ENCODE results near the gene ADAM8. TPM values are rescaled to one million over a fixed set of nuclear protein-coding genes. Genes with fewer than 3 reads are reported as not detected.

The ADAM8 gene
- total RNA-seq, 4 donors from 2014 or later, result 0.90 to 2.1 (median 1.2) TPM

DNA sequence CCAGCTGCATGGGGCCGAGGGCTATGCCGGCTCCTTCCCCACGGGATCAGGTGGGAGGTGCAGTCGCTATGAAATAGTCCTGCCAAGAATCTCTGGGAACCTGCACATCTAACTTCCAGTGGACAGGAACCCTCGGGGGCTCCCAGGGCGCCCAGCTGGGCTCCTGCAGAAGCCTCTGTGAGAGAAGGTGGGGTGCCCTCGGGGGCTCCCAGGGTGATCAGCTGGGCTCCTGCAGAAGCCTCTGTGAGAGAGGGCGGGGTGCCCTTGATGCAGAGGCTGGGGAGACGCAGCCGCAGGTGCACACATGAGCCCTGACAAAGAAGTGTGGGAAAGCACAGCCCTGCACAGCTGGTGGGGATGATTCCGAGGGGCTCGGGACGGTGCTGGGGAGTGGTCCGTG, 33.1 kb downstream of the ADAM8 start:
- no peak overlapping the region for H3K4me3 ChIP-seq
- H3K27ac ChIP-seq, result no peak overlapping the region
- H3K9me3 ChIP-seq, result no peaks in the 10 kb centered on the region
- intact Hi-C loops (cut with DNase I; ENCODE audit: low total_unique reads) (no loop called here), in situ Hi-C loops (cut with MboI; ENCODE audit: low sequenced_read_pairs in 4 of 4) (no loop called here)
- no peak for TF ChIP-seq POLR2A (IDR thresholded peaks at IDR 0.05)
- TF ChIP-seq, protein P1, sequence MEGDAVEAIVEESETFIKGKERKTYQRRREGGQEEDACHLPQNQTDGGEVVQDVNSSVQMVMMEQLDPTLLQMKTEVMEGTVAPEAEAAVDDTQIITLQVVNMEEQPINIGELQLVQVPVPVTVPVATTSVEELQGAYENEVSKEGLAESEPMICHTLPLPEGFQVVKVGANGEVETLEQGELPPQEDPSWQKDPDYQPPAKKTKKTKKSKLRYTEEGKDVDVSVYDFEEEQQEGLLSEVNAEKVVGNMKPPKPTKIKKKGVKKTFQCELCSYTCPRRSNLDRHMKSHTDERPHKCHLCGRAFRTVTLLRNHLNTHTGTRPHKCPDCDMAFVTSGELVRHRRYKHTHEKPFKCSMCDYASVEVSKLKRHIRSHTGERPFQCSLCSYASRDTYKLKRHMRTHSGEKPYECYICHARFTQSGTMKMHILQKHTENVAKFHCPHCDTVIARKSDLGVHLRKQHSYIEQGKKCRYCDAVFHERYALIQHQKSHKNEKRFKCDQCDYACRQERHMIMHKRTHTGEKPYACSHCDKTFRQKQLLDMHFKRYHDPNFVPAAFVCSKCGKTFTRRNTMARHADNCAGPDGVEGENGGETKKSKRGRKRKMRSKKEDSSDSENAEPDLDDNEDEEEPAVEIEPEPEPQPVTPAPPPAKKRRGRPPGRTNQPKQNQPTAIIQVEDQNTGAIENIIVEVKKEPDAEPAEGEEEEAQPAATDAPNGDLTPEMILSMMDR (IDR thresholded peaks at IDR 0.05 in 4 of 5, conservative IDR thresholded peaks at IDR 0.05 in 1 of 5), result no peak
- H3K36me3 ChIP-seq, result no peaks in the 10 kb centered on the region
- no peaks in the 10 kb centered on the region for H3K4me1 ChIP-seq
- peaks cover 36 to 66% (median 50%) of the 10 kb centered on the region in 3 donors for H3K27me3 ChIP-seq
- no peak for DNase-seq
- no peak for ATAC-seq

- Histone ChIP-seq H3K27me3 (peaks cover 44 to 74% (median 54%) of the 10 kb centered on the region in 3 donors), H3K9me3 (no peaks in the 10 kb centered on the region), H3K36me3 (no peaks in the 10 kb centered on the region), H3K27ac (no peak overlapping the region), H3K4me1 (no peaks in the 10 kb centered on the region), H3K4me3 (no peak overlapping the region)
- in situ Hi-C loops (cut with MboI; ENCODE audit: low sequenced_read_pairs in 4 of 4) (no loop called here), intact Hi-C loops (cut with DNase I; ENCODE audit: low total_unique reads) (no loop called here)
- DNase-seq (no peak), ATAC-seq (no peak)
- TF ChIP-seq, protein P1 (IDR thresholded peaks at IDR 0.05 in 4 of 5, conservative IDR thresholded peaks at IDR 0.05 in 1 of 5), result no peak
- no peak for TF ChIP-seq POLR2A (IDR thresholded peaks at IDR 0.05)
Observed at GRCh38 chr10:133242611-133243356, 33.9 kb downstream of the ADAM8 start.

- H3K27ac ChIP-seq, result no peak overlapping the region
- in situ Hi-C loops (cut with MboI; ENCODE audit: low sequenced_read_pairs in 4 of 4) (no loop called here), intact Hi-C loops (cut with DNase I; ENCODE audit: low total_unique reads) (no loop called here)
- DNase-seq (no peak), ATAC-seq (no peak)
- H3K27me3 ChIP-seq, result peaks cover 43 to 75% (median 56%) of the 10 kb centered on the region in 3 donors
- no peaks in the 10 kb centered on the region for H3K4me1 ChIP-seq
- H3K9me3 ChIP-seq, result no peaks in the 10 kb centered on the region
- H3K36me3 ChIP-seq, result no peaks in the 10 kb centered on the region
- TF ChIP-seq POLR2A (IDR thresholded peaks at IDR 0.05), result no peak
- TF ChIP-seq, protein P1 (IDR thresholded peaks at IDR 0.05 in 4 of 5, conservative IDR thresholded peaks at IDR 0.05 in 1 of 5), result no peak
- no peak overlapping the region for H3K4me3 ChIP-seq
Observed at GRCh38 chr10:133241501-133242205, 35.0 kb downstream of the ADAM8 start.

- TF ChIP-seq, protein P1 (IDR thresholded peaks at IDR 0.05 in 4 of 5, conservative IDR thresholded peaks at IDR 0.05 in 1 of 5), result no peak
- H3K36me3 ChIP-seq, result no peaks in the 10 kb centered on the region
- no peak for ATAC-seq
- no peaks in the 10 kb centered on the region for H3K9me3 ChIP-seq
- H3K4me3 ChIP-seq, result no peak overlapping the region
- H3K27me3 ChIP-seq, result peaks cover 42 to 78% (median 60%) of the 10 kb centered on the region in 3 donors
- H3K4me1 ChIP-seq, result no peaks in the 10 kb centered on the region
- no peak for DNase-seq
- in situ Hi-C loops (cut with MboI; ENCODE audit: low sequenced_read_pairs in 4 of 4), result no loop called here
- H3K27ac ChIP-seq, result no peak overlapping the region
- intact Hi-C loops (cut with DNase I; ENCODE audit: low total_unique reads), result no loop called here
Observed at GRCh38 chr10:133239990-133240389, 36.7 kb downstream of the ADAM8 start.
